Heart right ventricle (tissue), 16 donors: ENCODE data around the gene R3HCC1L. TPM values are rescaled to one million over a fixed set of nuclear protein-coding genes. Genes with fewer than 3 reads are reported as not detected.

ENCODE experiments used
- ATAC-seq, 8 donors: fragments of 200-7000 bp; cut with Tn5 transposase; one replicate each; pipeline ENCODE4 v1.9.1; 2020; ENCODE audit warnings: mild to moderate bottlenecking in 8 of 8, moderate library complexity in 8 of 8, moderate number of reproducible peaks in 1 of 8
- DNase-seq, 2 donors: peaks; one replicate each; pipeline ENCODE4 v3.0.0-alpha.2; 2020
- H3K27ac ChIP-seq, 10 donors: fragments of 200-600 bp; sonication (generic) in 2 of 10; one replicate each; pipeline versions ENCODE4 v1.5.0 to v1.8.0; 2020 to 2022; ENCODE audit warnings: mild to moderate bottlenecking in 3 of 10
- H3K27me3 ChIP-seq, 7 donors: fragments of 200-600 bp; one replicate each; pipeline ENCODE4 v1.8.0; 2021 to 2022; ENCODE audit warnings: mild to moderate bottlenecking in 2 of 7
- H3K36me3 ChIP-seq, 9 donors: fragments of 200-600 bp; sonication (generic) in 1 of 9; one replicate each; pipeline versions ENCODE4 v1.5.0 to v1.8.0; 2020 to 2022; ENCODE audit warnings: mild to moderate bottlenecking in 2 of 9
- H3K4me1 ChIP-seq, 9 donors: fragments of 200-600 bp; sonication (generic) in 1 of 9; one replicate each; pipeline versions ENCODE4 v1.5.0 to v1.8.0; 2020 to 2022; ENCODE audit warnings: mild to moderate bottlenecking in 4 of 9
- H3K4me3 ChIP-seq, 10 donors: fragments of 200-600 bp; sonication (generic) in 2 of 10; one replicate each; pipeline versions ENCODE4 v1.5.0 to v1.8.0; 2020 to 2022; ENCODE audit warnings: mild to moderate bottlenecking in 7 of 10, moderate library complexity in 2 of 10
- H3K9me3 ChIP-seq, 11 donors: fragments of 200-600 bp in 10 of 11; sonication (generic) in 2 of 11; one replicate each; pipeline versions ENCODE4 v1.5.0 to v1.8.0; 2013 to 2022; ENCODE audit warnings: mild to moderate bottlenecking in 2 of 11, control low read depth in 1 of 11, moderate library complexity in 1 of 11
- CTCF ChIP-seq, 9 donors: fragments of 200-600 bp; sonication (generic) in 2 of 9; IDR thresholded peaks; one replicate each; pipeline versions ENCODE4 v1.5.0 to v1.8.0; 2021 to 2022; ENCODE audit warnings: antibody characterized with exemption in 9 of 9, mild to moderate bottlenecking in 5 of 9, moderate library complexity in 1 of 9
- WGBS, 2 donors: extraction: QIAGEN DNeasy Blood & Tissue Kit; methylation state at CpG; one replicate each; pipeline ENCODE4 v1.1.7; 2013; ENCODE audit warnings: inconsistent platforms in 1 of 2; 5-methylcytosine and 5-hydroxymethylcytosine counted together
- intact Hi-C, 10 donors: fragments of 100-400 bp; cut with DNase I; formaldehyde crosslinking; loops; one replicate each; pipeline versions ENCODE4 v1.11.1 to v1.14.2; 2022
- polyA plus RNA-seq, 2 donors: library from polyadenylated mRNA; stranded (reverse); fragments of 200-250 nt; gene quantifications; one replicate each; pipeline ENCODE4 v1.2.3, GENCODE V29; 2013
- total RNA-seq, 10 donors: library from RNA; stranded (reverse); fragmentation: NEBNext Ultra II Directional in 3 of 10; extraction: Animal tissue kit (Norgen Biotek cat#: 25700) in 3 of 10; gene quantifications; one replicate each; pipeline versions ENCODE4 v1.2.1 to v1.2.4, GENCODE V29; 2021 to 2023
- donor health status: Arrhythmogenic right ventricular cardiomyopathy.
- donor health status: ischemic (EF 13 %, LVEDD 7.1; RV severe dilation, severe dysfunction).
- donor health status: healthy with polysubstance abuse.
- donor health status: DM: no; HTN: yes; CAD: no.
- donor health status: DM: no; HTN: no; CAD: no.
- donor health status: ischemic (EF 25% LVEDD 6.9; RV normal size, moderate dysfunction).
- donor health status: ischemic (EF 25% LVEDD 5.7; RV mildly dilated, moderate dysfunction).
- donor health status: healthy.
- donor health status: DM: yes; HTN: yes; CAD: no.
- donor health status: Ischemic cardiomyopathy.
- donor health status: ischemic (EF 35%, LVEDD 5.7; RV mildly dilated, moderate dysfunction).
- donor health status: nonischemic (EF 11% LVEDD 7.7; RV severe dilation, severe dysfunction).
- donor health status: DM: yes; HTN: yes; CAD: no.
- donor health status: PGD.
- donor health status: ischemic (EF 29% LVEDD 5.4; RV normal size, mild dysfunction).
- donor health status: nonischemic (EF 23%, LVEDD 6.1; RV moderate dilation, normal function).

The R3HCC1L gene
- total and polyA plus RNA-seq, 12 donors, result 3.3 to 6.9 (median 5.2) TPM

DNA sequence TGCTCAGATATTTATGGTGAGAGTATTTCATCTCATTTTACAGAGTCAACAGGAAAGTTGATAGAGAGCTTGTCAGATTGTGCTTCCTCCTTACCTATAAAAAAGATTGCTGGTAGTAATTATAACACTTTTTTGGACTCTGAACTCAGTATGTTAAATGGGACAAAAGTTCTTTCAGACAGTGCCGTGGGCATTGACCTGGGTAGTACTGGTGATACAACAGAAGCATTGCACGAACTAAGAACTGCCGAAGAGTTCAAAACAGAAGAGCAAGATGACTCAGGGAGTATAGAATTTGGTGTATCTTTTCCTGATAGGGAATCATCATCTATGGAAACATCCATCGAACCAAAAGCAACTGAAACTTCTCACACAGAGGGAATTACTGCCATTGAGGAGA lies 75.0 kb downstream of the R3HCC1L start:
- H3K4me3 ChIP-seq, result no peak overlapping the region
- H3K4me1 ChIP-seq, result peaks cover 0 to 14% (median 6%) of the 10 kb centered on the region in 9 donors
- no peak for TF ChIP-seq CTCF (IDR thresholded peaks at IDR 0.05)
- intact Hi-C loops, result no loop called here
- no peaks in the 10 kb centered on the region for H3K27me3 ChIP-seq
- H3K27ac ChIP-seq, result no peak overlapping the region
- WGBS, 2 donors, result 95 to 96% methylated on average over 4 of the region's 4 CpGs
- DNase-seq, result no peak
- no peaks in the 10 kb centered on the region for H3K9me3 ChIP-seq
- no peak for ATAC-seq
- H3K36me3 ChIP-seq, result peaks cover 0 to 43% (median 14%) of the 10 kb centered on the region in 9 donors

DNA sequence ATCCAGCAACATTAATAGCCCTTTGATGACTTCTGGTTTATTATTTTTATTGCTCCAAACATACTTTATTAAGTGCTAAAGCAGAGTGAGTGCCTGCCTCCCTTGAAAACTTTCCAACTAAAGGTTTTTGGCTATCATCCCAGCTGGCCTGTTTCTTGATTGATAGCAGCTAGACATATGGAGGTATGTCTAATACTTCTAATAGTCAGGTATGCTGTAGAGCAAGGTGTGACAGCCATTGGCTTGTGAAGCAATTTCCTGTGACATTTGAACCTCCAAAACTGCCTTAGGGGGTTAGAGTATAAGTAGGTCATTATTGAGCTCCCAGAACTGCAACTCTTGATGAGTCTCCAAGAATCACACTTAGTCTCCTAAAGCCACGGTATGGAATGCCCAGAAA lies 77.7 kb downstream of the R3HCC1L start:
- ATAC-seq (no peak), DNase-seq (no peak)
- Histone ChIP-seq H3K27ac (no peak overlapping the region), H3K36me3 (peaks cover 0 to 43% (median 14%) of the 10 kb centered on the region in 9 donors), H3K9me3 (peaks cover 0 to 9% (median 4%) of the 10 kb centered on the region in 11 donors), H3K4me3 (no peak overlapping the region), H3K4me1 (peaks cover 0 to 19% (median 6%) of the 10 kb centered on the region in 9 donors), H3K27me3 (no peaks in the 10 kb centered on the region)
- WGBS, 2 donors, result 44 to 50% methylated on average over 1 of the region's 1 CpG
- intact Hi-C loops, result no loop called here
- TF ChIP-seq CTCF (IDR thresholded peaks at IDR 0.05), result no peak

- ATAC-seq (no peak), DNase-seq (no peak)
- Histone ChIP-seq H3K36me3 (peaks cover 0 to 30% (median 9%) of the 10 kb centered on the region in 9 donors), H3K4me3 (no peak overlapping the region), H3K4me1 (peaks cover 0 to 19% (median 6%) of the 10 kb centered on the region in 9 donors), H3K27ac (no peak overlapping the region), H3K9me3 (peaks cover 0 to 22% (median 10%) of the 10 kb centered on the region in 11 donors), H3K27me3 (no peaks in the 10 kb centered on the region)
- no peak for TF ChIP-seq CTCF (IDR thresholded peaks at IDR 0.05)
- intact Hi-C loops, result no loop called here
- WGBS, 2 donors, result 94 to 100% methylated on average over 1 of the region's 1 CpG
These were observed 79.3 kb downstream of the R3HCC1L start for GRCh38 chr10:98213740-98214139.

- H3K36me3 ChIP-seq, result peaks cover 0 to 14% (median 0%) of the 10 kb centered on the region in 9 donors
- no peak overlapping the region for H3K4me3 ChIP-seq
- WGBS, 2 donors, result 97 to 100% methylated on average over 2 of the region's 2 CpGs
- no peaks in the 10 kb centered on the region for H3K27me3 ChIP-seq
- H3K27ac ChIP-seq, result no peak overlapping the region
- DNase-seq (no peak), ATAC-seq (no peak)
- no peak for TF ChIP-seq CTCF (IDR thresholded peaks at IDR 0.05)
- peaks cover 0 to 19% (median 6%) of the 10 kb centered on the region in 9 donors for H3K4me1 ChIP-seq
- intact Hi-C loops, result no loop called here
- peaks cover 0 to 37% (median 25%) of the 10 kb centered on the region in 11 donors for H3K9me3 ChIP-seq
These were observed 80.9 kb downstream of the R3HCC1L start for GRCh38 chr10:98215373-98215772.
